Measurements from ENCODE around the gene IL17RA. TPM values are rescaled to one million over a fixed set of nuclear protein-coding genes. Genes with fewer than 3 reads are reported as not detected.

IL17RA gene
- total and polyA plus RNA-seq, 8 donors, result 7.6 to 61.6 (median 8.4) TPM

- Histone ChIP-seq H3K36me3 (no peaks in the 10 kb centered on the region), H3K27me3 (peaks cover 31 to 39% of the 10 kb centered on the region in 2 donors), H3K27ac (peak overlapping the region in 1 of 2 donors; percentile 79), H3K9me3 (no peaks in the 10 kb centered on the region), H3K4me1 (peaks cover 0 to 95% of the 10 kb centered on the region in 2 donors), H3K4me3 (no peak overlapping the region)
- intact Hi-C loops (cut with DNase I), result no loop called here
- DNase-seq (no peak), ATAC-seq (no peak)
- TF ChIP-seq, protein P1, sequence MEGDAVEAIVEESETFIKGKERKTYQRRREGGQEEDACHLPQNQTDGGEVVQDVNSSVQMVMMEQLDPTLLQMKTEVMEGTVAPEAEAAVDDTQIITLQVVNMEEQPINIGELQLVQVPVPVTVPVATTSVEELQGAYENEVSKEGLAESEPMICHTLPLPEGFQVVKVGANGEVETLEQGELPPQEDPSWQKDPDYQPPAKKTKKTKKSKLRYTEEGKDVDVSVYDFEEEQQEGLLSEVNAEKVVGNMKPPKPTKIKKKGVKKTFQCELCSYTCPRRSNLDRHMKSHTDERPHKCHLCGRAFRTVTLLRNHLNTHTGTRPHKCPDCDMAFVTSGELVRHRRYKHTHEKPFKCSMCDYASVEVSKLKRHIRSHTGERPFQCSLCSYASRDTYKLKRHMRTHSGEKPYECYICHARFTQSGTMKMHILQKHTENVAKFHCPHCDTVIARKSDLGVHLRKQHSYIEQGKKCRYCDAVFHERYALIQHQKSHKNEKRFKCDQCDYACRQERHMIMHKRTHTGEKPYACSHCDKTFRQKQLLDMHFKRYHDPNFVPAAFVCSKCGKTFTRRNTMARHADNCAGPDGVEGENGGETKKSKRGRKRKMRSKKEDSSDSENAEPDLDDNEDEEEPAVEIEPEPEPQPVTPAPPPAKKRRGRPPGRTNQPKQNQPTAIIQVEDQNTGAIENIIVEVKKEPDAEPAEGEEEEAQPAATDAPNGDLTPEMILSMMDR (IDR thresholded peaks at IDR 0.05), result no peak
Observed at GRCh38 chr22:17117400-17117799, 32.6 kb downstream of the IL17RA start.

GRCh38 chr22:17117890-17118289 lies 33.1 kb downstream of the IL17RA start:
- peaks cover 0 to 90% of the 10 kb centered on the region in 2 donors for H3K4me1 ChIP-seq
- DNase-seq (no peak), ATAC-seq (no peak)
- no peak overlapping the region for H3K4me3 ChIP-seq
- TF ChIP-seq, protein P1 (IDR thresholded peaks at IDR 0.05), result no peak
- H3K36me3 ChIP-seq, result no peaks in the 10 kb centered on the region
- peaks cover 33 to 43% of the 10 kb centered on the region in 2 donors for H3K27me3 ChIP-seq
- H3K27ac ChIP-seq, result peak overlapping the region in 1 of 2 donors; percentile 79
- H3K9me3 ChIP-seq, result no peaks in the 10 kb centered on the region
- intact Hi-C loops (cut with DNase I), result no loop called here

DNA sequence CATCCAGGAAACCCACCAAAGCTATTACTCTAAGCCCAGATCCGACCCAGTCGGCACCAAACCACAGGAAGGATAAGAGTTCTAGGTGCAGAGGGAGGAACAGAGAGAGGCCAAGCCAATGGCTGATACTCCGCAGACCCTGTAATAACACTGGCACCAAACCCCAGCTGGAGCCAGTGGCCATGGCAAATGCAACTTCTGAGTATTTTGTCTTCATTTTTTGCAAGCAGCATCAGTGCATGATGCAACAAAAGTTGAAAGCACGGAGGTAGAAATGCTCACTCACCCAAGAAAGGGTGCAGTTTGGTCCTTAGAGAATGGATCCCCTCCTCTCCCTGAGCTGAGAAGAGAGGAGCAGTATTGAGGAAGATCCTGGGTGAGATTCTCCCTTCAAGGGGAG lies 33.5 kb downstream of the IL17RA start:
- Histone ChIP-seq H3K36me3 (no peaks in the 10 kb centered on the region), H3K27me3 (peaks cover 33 to 48% of the 10 kb centered on the region in 2 donors), H3K4me3 (no peak overlapping the region), H3K27ac (peak overlapping the region in 1 of 2 donors; percentile 79), H3K4me1 (peaks cover 0 to 86% of the 10 kb centered on the region in 2 donors), H3K9me3 (no peaks in the 10 kb centered on the region)
- ATAC-seq, result no peak
- no peak for DNase-seq
- TF ChIP-seq, protein P1 (IDR thresholded peaks at IDR 0.05), result no peak
- intact Hi-C loops (cut with DNase I), result no loop called here

GRCh38 chr22:17119481-17120202 lies 34.8 kb downstream of the IL17RA start:
- H3K9me3 ChIP-seq, result no peaks in the 10 kb centered on the region
- DNase-seq (peak in 1 of 4 donors; percentile 88), ATAC-seq (no peak)
- peaks cover 33 to 50% of the 10 kb centered on the region in 2 donors for H3K27me3 ChIP-seq
- peak overlapping the region in 1 of 2 donors; percentile 24 for H3K4me3 ChIP-seq
- peaks cover 0 to 73% of the 10 kb centered on the region in 2 donors for H3K4me1 ChIP-seq
- intact Hi-C loops (cut with DNase I), result no loop called here
- no peaks in the 10 kb centered on the region for H3K36me3 ChIP-seq
- TF ChIP-seq, protein P1 (IDR thresholded peaks at IDR 0.05), result peak in 1 of 2 donors; percentile 35
- H3K27ac ChIP-seq, result no peak overlapping the region

GRCh38 chr22:17120281-17120680 lies 35.5 kb downstream of the IL17RA start:
- peaks cover 0 to 66% of the 10 kb centered on the region in 2 donors for H3K4me1 ChIP-seq

More at GRCh38 chr22:17120281-17120680, 35.5 kb downstream of the IL17RA start:
- Histone ChIP-seq H3K27ac (no peak overlapping the region), H3K27me3 (peaks cover 33 to 50% of the 10 kb centered on the region in 2 donors), H3K9me3 (no peaks in the 10 kb centered on the region), H3K4me3 (peak overlapping the region in 1 of 2 donors; percentile 56), H3K36me3 (no peaks in the 10 kb centered on the region)
- ATAC-seq, result peak; percentile 76
- TF ChIP-seq, protein P1 (IDR thresholded peaks at IDR 0.05), result no peak
- DNase-seq, result peak; percentile 37 to 88 (median 65)
- intact Hi-C loops (cut with DNase I), result no loop called here
